Activated T-cell treated with anti-CD3 and anti-CD28 coated beads for 24 hours (primary cell): ENCODE results near the gene NCDN.

ENCODE experiments used
- DNase-seq: peaks from one replicate; pipeline ENCODE4 v3.0.0-alpha.2; 2020; ENCODE audit warnings: low read depth

Gene NCDN

DNA sequence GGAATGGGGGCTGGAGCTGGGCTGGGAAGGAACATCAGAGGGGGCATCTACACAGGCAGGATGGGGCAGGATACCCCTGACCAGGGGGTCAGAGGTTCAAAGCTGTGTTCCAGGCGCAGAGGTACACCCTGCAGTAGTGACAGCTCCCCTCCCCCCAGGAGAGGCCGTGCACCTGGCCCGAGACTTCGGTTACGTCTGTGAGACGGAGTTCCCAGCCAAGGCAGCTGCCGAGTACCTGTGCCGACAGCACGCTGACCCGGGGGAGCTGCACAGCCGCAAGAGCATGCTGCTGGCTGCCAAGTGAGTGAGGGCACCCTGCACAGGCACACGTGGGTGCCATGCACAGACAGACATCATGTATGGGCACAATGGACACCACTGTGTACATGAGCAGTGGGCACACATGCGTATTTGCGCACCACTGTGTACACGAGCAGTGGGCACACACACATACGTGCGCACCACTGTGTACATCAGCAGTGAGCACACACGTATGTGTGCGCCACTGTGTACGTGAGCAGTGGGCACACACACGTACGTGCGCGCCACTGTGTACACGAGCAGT lies 33.0 kb downstream of the NCDN start:
- DNase-seq: no peak

DNA sequence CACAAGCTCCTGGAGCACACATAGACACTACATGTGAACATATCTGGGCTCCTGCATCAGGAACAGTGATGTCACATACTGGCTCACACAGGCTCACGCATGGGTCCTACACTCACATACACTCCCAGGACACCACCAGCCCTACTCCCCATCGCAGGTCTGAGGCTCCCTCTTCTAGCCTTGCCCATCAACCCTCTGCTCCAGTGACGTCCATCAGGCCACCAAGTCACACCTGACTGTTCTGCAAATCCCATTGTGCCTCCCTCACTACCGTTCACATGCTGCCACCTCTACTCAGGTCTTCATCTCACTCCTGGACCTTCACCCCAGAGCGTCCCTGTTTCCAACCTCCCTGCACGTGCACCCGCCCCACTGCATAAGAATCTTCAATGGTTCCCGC lies 33.6 kb downstream of the NCDN start:
- no peak for DNase-seq

DNA sequence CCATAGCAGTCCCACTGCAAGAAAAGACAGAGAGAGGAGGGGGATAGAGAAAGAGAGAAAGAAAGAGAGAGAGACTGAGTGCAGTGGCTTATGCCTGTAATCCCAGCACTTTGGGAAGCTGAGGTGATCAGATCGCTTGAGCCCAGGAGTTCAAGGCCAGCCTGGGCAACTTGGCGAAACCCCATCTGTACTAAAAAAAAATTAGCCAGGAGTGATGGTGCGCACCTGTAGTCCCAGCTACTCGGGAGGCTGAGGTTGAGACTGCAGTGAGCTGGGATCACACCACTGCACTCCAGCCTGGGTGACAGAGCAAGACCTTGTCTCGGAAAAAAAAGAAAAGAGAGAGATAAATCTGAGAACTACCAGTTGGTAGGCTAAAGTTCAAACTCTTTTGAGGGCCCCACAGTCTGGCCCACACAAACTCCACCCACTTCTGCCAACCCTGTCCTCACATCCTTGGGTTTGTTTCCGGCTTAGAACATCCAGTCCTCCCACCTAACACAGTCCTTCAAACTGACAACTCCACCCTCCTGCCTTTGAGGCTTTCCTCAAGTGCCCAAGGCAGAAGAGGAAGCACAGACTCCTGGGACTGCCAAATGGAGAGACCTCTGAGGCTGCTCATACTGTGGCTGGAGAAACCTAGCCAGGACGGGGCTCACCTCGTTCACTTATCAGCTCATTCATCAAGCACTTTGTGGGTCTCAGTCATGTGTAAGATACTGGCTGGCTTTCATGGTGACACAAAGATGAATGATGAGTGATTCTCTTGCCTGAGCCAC lies 35.6 kb downstream of the NCDN start:
- no peak for DNase-seq

DNA sequence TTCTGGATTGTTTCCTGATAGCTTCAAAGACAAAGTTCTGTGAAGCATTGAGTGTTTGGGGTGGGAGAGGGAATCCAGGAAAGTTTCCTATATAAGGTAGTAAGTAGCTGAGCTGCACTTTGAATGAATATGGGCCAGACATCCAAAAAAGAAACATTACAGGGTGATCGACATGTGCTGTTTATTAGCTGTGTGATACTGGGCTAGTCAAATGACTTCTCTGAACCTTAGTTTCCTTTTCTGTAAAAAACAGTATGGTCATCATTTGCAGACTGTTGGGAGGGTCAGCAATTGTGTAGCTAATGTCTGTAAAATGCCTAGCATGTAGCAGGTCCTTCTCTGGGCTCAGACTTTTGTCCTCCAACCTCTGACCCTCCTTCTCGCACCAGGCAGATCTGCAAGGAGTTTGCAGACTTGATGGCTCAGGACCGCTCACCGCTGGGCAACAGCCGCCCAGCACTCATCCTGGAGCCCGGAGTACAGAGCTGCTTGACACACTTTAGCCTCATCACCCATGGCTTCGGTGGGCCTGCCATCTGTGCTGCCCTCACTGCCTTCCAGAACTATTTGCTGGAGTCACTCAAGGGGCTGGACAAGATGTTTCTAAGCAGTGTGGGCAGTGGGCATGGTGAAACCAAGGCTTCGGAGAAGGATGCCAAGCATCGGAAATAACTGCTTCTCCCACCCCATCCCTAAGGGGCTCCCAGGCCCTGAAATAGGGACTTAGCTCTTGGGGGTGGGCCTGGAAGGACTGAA lies 36.6 kb downstream of the NCDN start:
- no peak for DNase-seq

DNA sequence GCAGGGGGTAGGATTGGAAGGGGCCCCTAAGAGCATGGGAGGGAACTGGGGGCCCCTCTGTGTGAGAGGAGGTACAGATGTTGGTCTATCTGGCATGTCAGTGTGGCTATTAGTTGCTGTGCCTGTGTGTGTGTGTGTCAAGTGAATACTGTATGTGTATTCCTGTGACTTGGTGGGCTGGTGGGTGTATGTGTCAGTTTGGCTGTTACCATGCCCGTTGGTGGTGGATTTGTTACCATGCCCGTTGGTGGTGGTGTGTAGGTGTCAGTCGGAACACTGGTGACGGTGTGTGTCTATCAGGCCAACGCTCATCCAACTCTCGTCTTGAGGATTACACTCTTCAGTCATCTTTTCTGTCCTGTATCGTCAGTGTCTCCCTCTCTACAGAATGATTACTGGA lies 38.1 kb downstream of the NCDN start:
- no peak for DNase-seq

DNA sequence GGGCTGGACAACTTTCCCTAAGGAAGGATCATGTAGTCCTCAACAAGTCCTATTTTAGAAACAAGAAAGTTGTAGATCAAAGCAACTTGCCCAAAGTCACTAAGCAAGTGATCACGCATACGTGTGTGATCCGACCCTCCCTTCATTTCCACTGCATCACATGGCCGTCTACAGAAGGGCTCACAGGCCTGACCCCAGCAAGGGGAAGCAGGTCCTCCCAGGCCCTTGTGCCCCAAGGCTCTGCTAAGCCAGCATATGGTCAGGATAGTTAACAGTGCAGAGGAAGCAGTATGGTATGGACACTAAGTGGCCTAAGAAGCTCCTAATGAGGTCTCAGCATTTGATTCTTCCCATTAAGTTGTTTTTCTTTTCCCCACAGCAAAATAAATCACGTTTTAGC lies 40.3 kb downstream of the NCDN start:
- DNase-seq: no peak

DNA sequence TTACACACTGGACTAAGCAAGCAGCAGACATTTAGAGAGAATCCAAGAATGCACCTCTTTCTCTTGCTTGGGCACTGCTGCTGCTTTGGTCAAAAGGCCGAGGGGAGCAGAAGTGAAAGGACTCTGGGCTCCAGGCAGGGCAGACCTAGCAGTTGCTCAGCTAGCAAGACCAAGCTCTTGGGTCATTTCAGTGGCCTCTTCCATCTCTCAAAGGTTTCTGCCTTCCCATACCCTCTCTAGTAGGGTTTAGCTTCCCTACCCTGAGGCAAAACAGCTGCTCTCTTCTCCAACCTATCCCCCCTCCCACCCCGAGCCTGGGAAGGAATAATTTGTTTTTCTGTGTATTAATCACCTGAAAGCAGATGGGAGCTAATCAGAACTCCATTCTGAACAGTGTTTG lies 41.3 kb downstream of the NCDN start:
- no peak for DNase-seq

DNA sequence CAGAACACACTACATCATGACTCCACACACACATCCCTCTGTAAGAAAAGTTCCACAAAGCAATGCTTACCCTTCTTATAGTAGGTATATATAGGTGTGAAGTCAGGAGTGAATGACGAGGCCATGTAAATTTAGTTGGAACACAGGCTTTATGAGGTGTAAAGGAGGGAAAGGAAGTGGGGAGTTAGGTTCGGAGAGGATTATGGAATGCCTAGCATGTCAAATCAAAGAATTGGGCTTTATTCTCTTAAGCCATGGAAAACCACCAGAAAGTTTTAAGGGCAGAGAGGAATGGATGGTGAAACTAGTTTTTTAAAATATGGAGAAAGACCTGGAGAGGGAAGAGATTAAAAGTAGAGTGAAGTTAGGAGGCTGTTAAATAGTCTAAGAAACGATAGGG lies 41.8 kb downstream of the NCDN start:
- no peak for DNase-seq

DNA sequence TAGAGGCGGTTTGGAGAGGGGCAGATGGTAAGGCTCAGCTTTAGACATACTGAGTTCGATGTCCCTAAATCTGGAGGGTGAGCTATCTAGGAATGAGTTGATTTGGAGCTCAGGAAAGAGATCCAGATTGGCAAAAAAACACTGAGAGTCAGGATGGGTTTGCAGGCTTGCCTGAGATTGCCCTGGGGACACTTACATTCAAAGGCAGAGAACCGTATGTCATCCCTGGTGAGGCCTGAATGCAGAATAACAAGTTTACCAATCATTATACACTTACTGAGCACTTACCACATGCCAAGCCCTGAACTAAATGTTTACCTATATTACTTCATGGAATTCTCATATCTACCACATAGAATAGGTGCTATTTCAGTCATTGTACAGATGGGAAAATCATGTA lies 43.0 kb downstream of the NCDN start:
- DNase-seq: no peak

DNA sequence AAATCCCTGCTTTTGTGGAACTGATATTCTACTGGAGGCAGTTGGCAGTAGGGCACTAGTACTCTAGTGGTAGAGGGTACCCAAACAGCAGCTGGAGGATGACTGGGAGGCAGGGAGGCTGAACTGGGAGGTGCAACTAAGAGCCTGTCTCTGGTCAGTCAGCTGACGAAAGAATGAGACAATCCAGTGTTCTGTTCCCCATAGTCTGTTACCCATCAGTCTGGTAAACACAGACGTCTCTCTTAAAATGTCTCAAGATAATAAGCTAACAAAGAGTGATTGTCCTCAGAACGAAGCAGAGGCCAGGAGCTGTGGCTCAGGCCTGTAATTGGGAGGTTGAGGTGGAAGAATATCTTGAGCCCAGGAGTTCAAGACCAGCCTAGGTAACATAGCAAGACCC lies 45.9 kb downstream of the NCDN start:
- no peak for DNase-seq

DNA sequence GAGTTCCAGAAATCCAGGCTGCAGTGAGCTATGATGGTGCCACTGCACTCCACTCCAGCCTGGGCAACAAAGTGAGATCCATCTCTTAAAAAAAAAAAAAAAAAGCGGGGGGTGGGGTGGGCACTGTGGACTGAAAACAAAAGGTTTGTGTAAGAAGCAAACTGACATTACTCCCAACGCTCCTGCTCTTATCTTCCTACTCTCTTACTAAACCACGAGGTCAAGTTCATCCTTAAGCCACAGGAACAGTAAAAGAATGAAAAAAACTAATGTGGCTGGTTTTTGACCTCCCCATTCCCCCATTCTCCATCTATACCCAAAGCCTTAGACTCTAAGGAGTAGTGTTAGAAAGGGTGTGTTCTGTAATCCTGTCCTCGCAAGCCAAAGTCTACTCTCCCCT lies 46.3 kb downstream of the NCDN start:
- no peak for DNase-seq

DNA sequence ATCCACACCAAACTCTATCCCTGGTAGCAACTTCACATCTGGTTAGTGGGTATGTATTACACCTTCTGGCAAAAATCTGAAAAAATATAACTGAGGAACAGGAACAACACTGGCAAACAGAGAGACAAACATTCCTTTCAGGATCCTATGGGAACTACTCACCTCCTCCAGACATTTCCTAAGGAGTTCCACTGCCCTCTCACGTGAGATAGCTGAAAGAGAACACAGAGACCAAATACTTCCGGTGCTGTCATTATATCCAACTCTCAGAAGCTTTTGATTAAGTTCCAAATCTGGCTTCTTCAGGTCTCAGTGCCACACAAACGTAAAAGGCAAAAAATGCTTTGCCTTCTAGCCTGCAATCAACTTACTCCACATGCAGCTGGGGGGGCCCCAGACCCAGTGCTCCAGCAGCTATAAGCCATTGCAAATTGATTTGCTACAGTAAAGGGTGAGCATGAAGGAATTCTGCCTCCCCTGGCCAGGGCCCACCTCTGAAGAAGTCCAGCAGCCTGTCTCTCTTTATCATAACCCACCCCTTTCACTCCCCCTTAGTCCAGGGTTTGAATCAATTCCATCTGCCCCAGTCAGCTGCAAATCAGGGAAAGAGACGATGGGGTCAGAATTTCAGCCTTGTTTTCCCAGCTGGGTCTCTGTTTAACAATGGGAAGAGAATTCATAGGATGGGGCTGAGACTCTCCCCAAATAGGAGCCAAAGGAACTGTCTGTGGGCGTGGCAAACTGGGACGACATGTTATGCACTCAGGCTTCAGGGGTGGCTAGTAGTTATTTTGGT lies 47.7 kb downstream of the NCDN start:
- no peak for DNase-seq

DNA sequence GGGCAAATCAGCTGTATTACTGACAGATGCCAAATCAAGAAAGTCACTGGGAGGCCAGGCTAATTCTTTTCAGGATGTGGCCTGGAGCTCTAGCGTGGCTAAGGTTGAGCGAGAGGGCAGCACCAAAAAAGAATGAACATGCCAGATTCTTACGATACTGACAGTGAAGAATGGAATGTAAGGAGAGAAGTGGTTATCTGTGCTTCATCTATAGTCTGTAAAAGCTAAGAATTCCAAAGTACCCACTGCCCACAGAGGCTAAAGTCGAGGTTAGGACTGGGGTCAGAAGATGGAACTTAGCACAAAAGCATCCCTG lies 48.2 kb downstream of the NCDN start:
- no peak for DNase-seq

DNA sequence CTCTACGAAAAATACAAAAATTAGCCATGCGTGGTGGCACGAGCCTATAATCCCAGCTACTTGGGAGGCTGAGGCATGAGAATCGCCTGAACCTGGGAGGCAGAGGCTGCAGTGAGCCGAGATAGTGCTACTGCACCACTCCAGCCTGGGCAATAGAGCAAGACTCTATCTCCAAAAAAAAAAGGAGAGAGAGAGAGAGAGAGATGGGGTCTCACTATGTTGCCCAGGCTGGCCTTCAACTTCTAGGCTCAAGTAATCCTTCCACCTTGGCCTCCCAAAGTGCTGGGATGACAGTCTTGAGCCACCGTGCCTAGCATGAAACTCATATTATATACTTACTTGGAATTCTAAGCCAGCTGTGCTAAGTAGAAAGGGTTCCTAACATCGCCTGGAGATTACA lies 54.1 kb downstream of the NCDN start:
- no peak for DNase-seq

DNA sequence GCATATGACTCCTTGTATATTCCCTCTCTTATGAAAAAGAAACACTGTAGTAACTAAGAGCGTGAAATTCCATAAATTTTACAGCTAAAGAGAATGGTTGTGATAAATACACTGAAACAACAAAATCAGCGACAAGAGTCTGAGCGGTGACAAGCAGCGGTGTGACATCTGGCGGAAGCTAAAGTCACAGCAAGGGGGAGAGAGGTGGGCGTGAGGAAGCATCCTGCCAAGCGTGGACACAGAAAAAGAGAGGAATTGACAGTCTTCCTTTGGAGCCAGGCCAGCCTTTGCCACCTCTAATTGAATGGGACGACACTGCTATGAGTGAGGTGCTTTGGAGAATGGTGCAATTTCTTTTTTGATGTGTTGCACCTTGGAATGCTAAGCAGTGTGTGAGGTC lies 57.8 kb downstream of the NCDN start:
- no peak for DNase-seq
